ENCODE results near the gene NIP7. TPM values are rescaled to one million over a fixed set of nuclear protein-coding genes. Genes with fewer than 3 reads are reported as not detected.

Gene NIP7
- total RNA-seq, 1 donor from 2014 or later, result 26.6 TPM

GRCh38 chr16:69320740-69321073 is 18.9 kb upstream of the NIP7 start:
- H3K36me3 ChIP-seq (ENCODE audit: control insufficient read depth, insufficient read depth, low read length), result peaks cover 12% of the 10 kb centered on the region
- no peaks in the 10 kb centered on the region for H3K27me3 ChIP-seq (ENCODE audit: control insufficient read depth, insufficient read depth, low read length)
- DNase-seq (ENCODE audit: low read depth), result no peak
- TF ChIP-seq CTCF (IDR thresholded peaks at IDR 0.05; ENCODE audit: insufficient read depth, low read length, poor library complexity, severe bottlenecking), result no peak
- no peak overlapping the region for H3K4me3 ChIP-seq (ENCODE audit: low read depth, low read length)

GRCh38 chr16:69321080-69321479 is 18.5 kb upstream of the NIP7 start:
- Histone ChIP-seq H3K36me3 (ENCODE audit: control insufficient read depth, insufficient read depth, low read length) (peaks cover 12% of the 10 kb centered on the region), H3K4me3 (ENCODE audit: low read depth, low read length) (no peak overlapping the region), H3K27me3 (ENCODE audit: control insufficient read depth, insufficient read depth, low read length) (no peaks in the 10 kb centered on the region)
- DNase-seq (ENCODE audit: low read depth), result no peak
- no peak for TF ChIP-seq CTCF (IDR thresholded peaks at IDR 0.05; ENCODE audit: insufficient read depth, low read length, poor library complexity, severe bottlenecking)

GRCh38 chr16:69322343-69322742 is 17.2 kb upstream of the NIP7 start:
- no peak for DNase-seq (ENCODE audit: low read depth)
- no peaks in the 10 kb centered on the region for H3K27me3 ChIP-seq (ENCODE audit: control insufficient read depth, insufficient read depth, low read length)
- peaks cover 12% of the 10 kb centered on the region for H3K36me3 ChIP-seq (ENCODE audit: control insufficient read depth, insufficient read depth, low read length)
- no peak overlapping the region for H3K4me3 ChIP-seq (ENCODE audit: low read depth, low read length)
- no peak for TF ChIP-seq CTCF (IDR thresholded peaks at IDR 0.05; ENCODE audit: insufficient read depth, low read length, poor library complexity, severe bottlenecking)

GRCh38 chr16:69323415-69323814 is 16.2 kb upstream of the NIP7 start:
- no peak overlapping the region for H3K4me3 ChIP-seq (ENCODE audit: low read depth, low read length)
- no peak for TF ChIP-seq CTCF (IDR thresholded peaks at IDR 0.05; ENCODE audit: insufficient read depth, low read length, poor library complexity, severe bottlenecking)
- peaks cover 13% of the 10 kb centered on the region for H3K36me3 ChIP-seq (ENCODE audit: control insufficient read depth, insufficient read depth, low read length)

GRCh38 chr16:69324013-69324531 is 15.5 kb upstream of the NIP7 start:
- peaks cover 13% of the 10 kb centered on the region for H3K36me3 ChIP-seq (ENCODE audit: control insufficient read depth, insufficient read depth, low read length)
- no peak for DNase-seq (ENCODE audit: low read depth)
- no peak for TF ChIP-seq CTCF (IDR thresholded peaks at IDR 0.05; ENCODE audit: insufficient read depth, low read length, poor library complexity, severe bottlenecking)
- no peak overlapping the region for H3K4me3 ChIP-seq (ENCODE audit: low read depth, low read length)
- H3K27me3 ChIP-seq (ENCODE audit: control insufficient read depth, insufficient read depth, low read length), result no peaks in the 10 kb centered on the region

More at GRCh38 chr16:69323415-69323814, 16.2 kb upstream of the NIP7 start:
- no peak for DNase-seq (ENCODE audit: low read depth)
- no peaks in the 10 kb centered on the region for H3K27me3 ChIP-seq (ENCODE audit: control insufficient read depth, insufficient read depth, low read length)

GRCh38 chr16:69324585-69325253 is 14.9 kb upstream of the NIP7 start:
- DNase-seq (ENCODE audit: low read depth), result no peak
- no peaks in the 10 kb centered on the region for H3K27me3 ChIP-seq (ENCODE audit: control insufficient read depth, insufficient read depth, low read length)
- H3K4me3 ChIP-seq (ENCODE audit: low read depth, low read length), result no peak overlapping the region
- peaks cover 13% of the 10 kb centered on the region for H3K36me3 ChIP-seq (ENCODE audit: control insufficient read depth, insufficient read depth, low read length)
- no peak for TF ChIP-seq CTCF (IDR thresholded peaks at IDR 0.05; ENCODE audit: insufficient read depth, low read length, poor library complexity, severe bottlenecking)
